Activated CD4-positive, alpha-beta memory T cell treated with anti-CD3 and anti-CD28 coated beads for 36 hours (primary cell): ENCODE data around the gene PDGFD. TPM values are rescaled to one million over a fixed set of nuclear protein-coding genes. Genes with fewer than 3 reads are reported as not detected.

Source experiments
- CTCF ChIA-PET: fragments of 350-600 bp; sonication (Branson Sonifier 250); formaldehyde crosslinking; loops from one replicate; lab custom pipeline; 2021; ENCODE audit warnings: antibody characterized with exemption, inconsistent platforms; lab: Charles Lee
- POLR2A ChIA-PET: fragments of 350-600 bp; sonication (Branson Sonifier 250); formaldehyde crosslinking; loops from one replicate; lab custom pipeline; 2021; ENCODE audit warnings: antibody characterized with exemption; lab: Charles Lee
- DNase-seq: peaks from one replicate; pipeline ENCODE4 v3.0.0-alpha.2; 2020
- H3K27ac Mint-ChIP-seq: one replicate; pipeline ENCODE4 v1.8.0; 2021; ENCODE audit warnings: mixed read lengths
- H3K27me3 Mint-ChIP-seq: one replicate; pipeline ENCODE4 v1.8.0; 2021; ENCODE audit warnings: mixed read lengths
- H3K36me3 Mint-ChIP-seq: one replicate; pipeline ENCODE4 v1.8.0; 2021; ENCODE audit warnings: mixed read lengths
- H3K4me1 Mint-ChIP-seq: one replicate; pipeline ENCODE4 v1.8.0; 2021; ENCODE audit warnings: low read depth, mixed read lengths
- H3K4me3 Mint-ChIP-seq: one replicate; pipeline ENCODE4 v1.8.0; 2021; ENCODE audit warnings: mild to moderate bottlenecking, mixed read lengths
- H3K9me3 Mint-ChIP-seq: one replicate; pipeline ENCODE4 v1.8.0; 2021; ENCODE audit warnings: mixed read lengths
- intact Hi-C: fragments of 100-400 bp; cut with micrococcal nuclease; formaldehyde crosslinking; loops from one replicate; pipeline ENCODE4 v1.15.1; 2023
- total RNA-seq, 2 experiments: library from RNA; stranded (reverse); gene quantifications; one replicate each; pipeline ENCODE4 v1.2.3, GENCODE V29; 2021

PDGFD gene
- total RNA-seq, 2 experiments from 2014 or later = not detected

DNA sequence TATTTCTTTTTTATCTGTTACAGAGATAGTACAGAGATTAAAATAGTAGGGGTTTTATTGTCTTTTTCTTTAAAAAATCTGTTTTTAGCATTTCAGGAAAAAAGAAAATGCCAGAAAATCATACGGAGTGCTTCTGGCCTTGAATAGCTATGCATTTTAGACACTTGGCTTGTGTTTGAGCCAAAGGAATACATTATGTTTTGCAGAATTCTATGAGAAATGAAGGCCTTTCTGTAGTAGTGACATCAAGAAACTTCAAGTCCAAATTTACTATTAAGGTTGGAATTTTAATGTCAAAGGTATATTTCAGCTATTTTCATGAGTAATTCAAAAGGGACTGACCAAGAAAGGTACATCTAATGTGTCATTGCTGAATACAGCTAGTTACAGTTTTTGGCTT, 183.8 kb downstream of the PDGFD start:
- Mint-ChIP-seq H3K36me3 (no peaks in the 10 kb centered on the region), H3K9me3 (no peaks in the 10 kb centered on the region), H3K4me1 (no peaks in the 10 kb centered on the region), H3K27ac (no peak overlapping the region), H3K4me3 (no peak overlapping the region), H3K27me3 (no peaks in the 10 kb centered on the region)
- no peak for DNase-seq
- POLR2A ChIA-PET = no interaction called here
- intact Hi-C loops = no loop called here
- CTCF ChIA-PET = no interaction called here

DNA sequence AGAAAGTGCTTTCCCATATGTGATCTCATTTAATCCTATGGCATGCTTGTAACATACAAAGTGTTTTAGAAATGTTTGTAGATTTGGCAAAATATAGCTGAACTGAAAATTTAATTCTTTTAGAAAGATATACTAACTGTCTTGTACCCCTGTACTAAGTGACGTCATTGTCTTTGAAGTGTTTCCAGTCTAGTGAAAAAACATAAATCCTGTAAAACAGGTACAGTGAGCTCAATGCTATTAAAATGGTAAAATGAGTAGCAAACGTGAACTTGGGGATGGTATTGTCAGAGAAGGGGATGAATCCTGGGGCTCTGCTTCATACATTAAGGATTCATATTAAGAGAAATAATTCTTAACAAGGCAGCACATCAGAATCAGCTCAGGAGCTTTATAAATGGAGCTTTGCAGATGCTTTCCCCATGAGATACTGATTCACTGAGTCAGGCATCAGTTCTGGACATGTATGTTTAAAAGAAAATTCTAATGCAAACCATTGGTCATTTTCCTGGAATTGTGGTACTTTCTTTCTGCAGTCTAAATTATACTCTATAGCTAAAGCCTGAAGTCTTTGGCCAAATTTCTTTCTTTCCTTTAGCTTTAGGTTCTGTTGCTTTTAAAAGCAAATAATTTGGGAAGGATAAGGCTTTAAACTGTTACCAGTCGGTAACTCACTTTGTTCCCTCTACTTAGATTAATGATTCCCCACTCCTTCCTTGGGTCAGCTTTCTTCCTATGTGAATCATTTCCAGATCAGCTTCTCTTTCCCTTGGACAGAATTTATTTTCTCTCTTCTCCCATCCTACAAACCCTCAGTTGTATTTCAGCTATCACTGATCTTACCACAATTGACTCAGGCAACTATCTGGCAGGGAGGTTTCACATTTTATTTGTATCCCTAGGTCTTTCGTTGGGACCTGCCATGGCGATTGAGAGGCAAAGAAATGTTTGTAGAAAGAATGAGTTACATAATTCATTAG, 185.0 kb downstream of the PDGFD start:
- no peak overlapping the region for H3K27ac Mint-ChIP-seq
- H3K27me3 Mint-ChIP-seq = no peaks in the 10 kb centered on the region
- no peaks in the 10 kb centered on the region for H3K36me3 Mint-ChIP-seq
- no peaks in the 10 kb centered on the region for H3K4me1 Mint-ChIP-seq
- ChIA-PET POLR2A (interaction anchor here (0.6 kb wide), 1 partner anchor 669 kb away, joined by 4 read pairs; no protein-coding TSS in a partner anchor), CTCF (no interaction called here)
- no peak for DNase-seq
- no peaks in the 10 kb centered on the region for H3K9me3 Mint-ChIP-seq
- intact Hi-C loops = no loop called here
- H3K4me3 Mint-ChIP-seq = no peak overlapping the region

DNA sequence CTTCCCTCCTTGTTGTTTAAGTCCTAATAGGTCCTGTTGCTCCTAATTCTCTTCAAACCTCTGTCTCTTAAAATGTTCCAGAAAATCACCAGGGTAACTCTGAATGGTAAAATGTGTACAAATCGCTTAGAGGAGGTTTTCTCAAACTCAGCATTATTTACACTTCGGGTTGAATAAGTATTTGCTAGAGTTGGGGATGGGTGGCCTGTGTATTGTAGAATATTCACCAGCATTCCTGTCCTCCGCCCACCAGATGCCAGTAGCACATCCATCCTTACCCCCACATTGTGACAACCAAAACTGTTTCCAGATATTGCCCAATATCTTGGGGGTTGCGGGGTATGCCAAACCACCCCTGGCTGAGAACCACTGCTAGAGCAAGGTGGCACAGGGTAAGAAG, 191.9 kb downstream of the PDGFD start:
- DNase-seq = no peak
- H3K4me1 Mint-ChIP-seq = no peaks in the 10 kb centered on the region
- no peak overlapping the region for H3K27ac Mint-ChIP-seq
- ChIA-PET POLR2A (no interaction called here), CTCF (no interaction called here)
- no peaks in the 10 kb centered on the region for H3K27me3 Mint-ChIP-seq
- no peaks in the 10 kb centered on the region for H3K36me3 Mint-ChIP-seq
- H3K9me3 Mint-ChIP-seq = no peaks in the 10 kb centered on the region
- no peak overlapping the region for H3K4me3 Mint-ChIP-seq
- intact Hi-C loops = no loop called here

GRCh38 chr11:103970701-103971249, 193.2 kb downstream of the PDGFD start:
- H3K27me3 Mint-ChIP-seq = no peaks in the 10 kb centered on the region
- H3K4me1 Mint-ChIP-seq = no peaks in the 10 kb centered on the region
- intact Hi-C loops = no loop called here
- H3K27ac Mint-ChIP-seq = no peak overlapping the region
- no peaks in the 10 kb centered on the region for H3K36me3 Mint-ChIP-seq
- H3K4me3 Mint-ChIP-seq = no peak overlapping the region
- no peaks in the 10 kb centered on the region for H3K9me3 Mint-ChIP-seq
- CTCF ChIA-PET = no interaction called here
- no peak for DNase-seq
- POLR2A ChIA-PET = no interaction called here

- intact Hi-C loops = no loop called here
- Mint-ChIP-seq H3K4me3 (no peak overlapping the region), H3K27me3 (no peaks in the 10 kb centered on the region), H3K27ac (no peak overlapping the region), H3K4me1 (no peaks in the 10 kb centered on the region), H3K9me3 (no peaks in the 10 kb centered on the region), H3K36me3 (no peaks in the 10 kb centered on the region)
- no peak for DNase-seq
- POLR2A ChIA-PET = no interaction called here
- CTCF ChIA-PET = no interaction called here
Measured at GRCh38 chr11:103968685-103969084, 195.3 kb downstream of the PDGFD start.

DNA sequence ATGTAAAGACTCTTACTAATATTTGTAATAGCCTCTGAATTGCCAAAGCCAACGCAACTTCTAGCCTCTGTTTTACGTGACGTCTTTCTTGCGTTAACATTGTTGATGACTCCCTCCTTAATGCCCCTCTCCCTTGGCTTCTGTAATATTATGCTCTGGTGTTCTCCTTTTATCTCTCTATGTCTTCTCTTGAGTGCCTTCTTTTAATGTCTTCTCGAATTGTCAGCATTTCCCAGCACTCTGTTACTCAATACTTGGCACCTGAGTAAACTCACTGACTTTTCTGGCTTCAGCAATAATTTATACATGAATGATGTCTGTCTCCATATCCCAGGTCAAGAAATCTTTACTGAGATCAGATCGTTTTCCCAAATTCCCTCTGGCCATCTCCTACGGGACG, 196.0 kb downstream of the PDGFD start:
- no peaks in the 10 kb centered on the region for H3K4me1 Mint-ChIP-seq
- no peaks in the 10 kb centered on the region for H3K9me3 Mint-ChIP-seq
- CTCF ChIA-PET = interaction anchor here (0.6 kb wide), 1 partner anchor 566 kb away, joined by 3 read pairs; no protein-coding TSS in a partner anchor
- no peak overlapping the region for H3K27ac Mint-ChIP-seq
- H3K36me3 Mint-ChIP-seq = no peaks in the 10 kb centered on the region
- no peak for DNase-seq
- no peaks in the 10 kb centered on the region for H3K27me3 Mint-ChIP-seq
- POLR2A ChIA-PET = no interaction called here
- H3K4me3 Mint-ChIP-seq = no peak overlapping the region
- intact Hi-C loops = no loop called here

DNA sequence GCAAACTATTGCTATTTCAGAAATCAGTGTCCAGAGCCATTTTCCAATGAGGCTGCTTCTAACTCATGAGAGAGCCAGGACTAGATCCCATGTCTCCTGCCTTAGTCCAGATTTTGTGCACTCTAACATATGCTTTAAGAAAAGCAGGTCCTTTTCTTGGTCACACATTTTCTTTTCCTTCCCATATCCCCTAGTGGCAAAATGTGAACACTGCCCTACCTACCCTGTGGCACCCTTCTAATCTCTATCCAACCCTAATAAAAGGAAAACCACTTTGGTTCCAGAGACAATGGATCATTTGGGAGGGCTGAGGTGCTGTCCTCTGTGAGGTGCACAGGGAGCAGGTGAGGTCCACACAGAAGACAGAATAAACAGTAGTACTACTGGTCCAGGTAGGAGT, 199.6 kb downstream of the PDGFD start:
- H3K4me1 Mint-ChIP-seq = no peaks in the 10 kb centered on the region
- DNase-seq = no peak
- no peak overlapping the region for H3K27ac Mint-ChIP-seq
- intact Hi-C loops = no loop called here
- ChIA-PET CTCF (no interaction called here), POLR2A (interaction anchor here (0.6 kb wide), 1 partner anchor 938 kb away, joined by 3 read pairs; no protein-coding TSS in a partner anchor)
- H3K9me3 Mint-ChIP-seq = no peaks in the 10 kb centered on the region
- no peaks in the 10 kb centered on the region for H3K36me3 Mint-ChIP-seq
- no peak overlapping the region for H3K4me3 Mint-ChIP-seq
- H3K27me3 Mint-ChIP-seq = no peaks in the 10 kb centered on the region

- ChIA-PET POLR2A (no interaction called here), CTCF (no interaction called here)
- intact Hi-C loops = no loop called here
- Mint-ChIP-seq H3K4me3 (no peak overlapping the region), H3K36me3 (no peaks in the 10 kb centered on the region), H3K9me3 (no peaks in the 10 kb centered on the region), H3K4me1 (no peaks in the 10 kb centered on the region), H3K27me3 (no peaks in the 10 kb centered on the region), H3K27ac (no peak overlapping the region)
- no peak for DNase-seq
Measured at GRCh38 chr11:103963648-103964047, 200.3 kb downstream of the PDGFD start.

DNA sequence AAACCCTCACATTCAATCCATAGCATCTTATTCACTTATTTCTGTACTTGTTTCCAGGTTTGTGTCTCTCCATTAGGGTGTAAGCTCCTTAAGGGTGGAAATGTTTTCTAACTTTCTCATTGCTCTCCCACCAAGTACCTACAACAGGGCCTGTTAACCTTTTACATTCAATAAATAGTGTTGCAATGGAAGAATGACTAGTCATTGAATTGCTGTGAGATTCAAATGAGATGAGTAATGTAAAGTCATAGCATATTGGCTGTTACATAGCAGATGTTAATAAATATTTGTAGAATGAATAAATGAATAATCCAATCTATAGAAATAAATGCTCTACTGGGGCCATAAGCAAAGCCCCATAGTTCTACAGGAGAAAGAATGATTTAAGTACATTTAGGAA, 202.9 kb downstream of the PDGFD start:
- ChIA-PET CTCF (no interaction called here), POLR2A (no interaction called here)
- Mint-ChIP-seq H3K4me1 (no peaks in the 10 kb centered on the region), H3K4me3 (no peak overlapping the region), H3K27me3 (no peaks in the 10 kb centered on the region), H3K27ac (no peak overlapping the region), H3K36me3 (no peaks in the 10 kb centered on the region), H3K9me3 (no peaks in the 10 kb centered on the region)
- intact Hi-C loops = no loop called here
- DNase-seq = no peak

- H3K27me3 Mint-ChIP-seq = no peaks in the 10 kb centered on the region
- DNase-seq = no peak
- ChIA-PET CTCF (no interaction called here), POLR2A (no interaction called here)
- intact Hi-C loops = no loop called here
- no peak overlapping the region for H3K27ac Mint-ChIP-seq
- H3K9me3 Mint-ChIP-seq = no peaks in the 10 kb centered on the region
- no peak overlapping the region for H3K4me3 Mint-ChIP-seq
- no peaks in the 10 kb centered on the region for H3K36me3 Mint-ChIP-seq
- H3K4me1 Mint-ChIP-seq = no peaks in the 10 kb centered on the region
Measured at GRCh38 chr11:103960108-103960507, 203.8 kb downstream of the PDGFD start.

DNA sequence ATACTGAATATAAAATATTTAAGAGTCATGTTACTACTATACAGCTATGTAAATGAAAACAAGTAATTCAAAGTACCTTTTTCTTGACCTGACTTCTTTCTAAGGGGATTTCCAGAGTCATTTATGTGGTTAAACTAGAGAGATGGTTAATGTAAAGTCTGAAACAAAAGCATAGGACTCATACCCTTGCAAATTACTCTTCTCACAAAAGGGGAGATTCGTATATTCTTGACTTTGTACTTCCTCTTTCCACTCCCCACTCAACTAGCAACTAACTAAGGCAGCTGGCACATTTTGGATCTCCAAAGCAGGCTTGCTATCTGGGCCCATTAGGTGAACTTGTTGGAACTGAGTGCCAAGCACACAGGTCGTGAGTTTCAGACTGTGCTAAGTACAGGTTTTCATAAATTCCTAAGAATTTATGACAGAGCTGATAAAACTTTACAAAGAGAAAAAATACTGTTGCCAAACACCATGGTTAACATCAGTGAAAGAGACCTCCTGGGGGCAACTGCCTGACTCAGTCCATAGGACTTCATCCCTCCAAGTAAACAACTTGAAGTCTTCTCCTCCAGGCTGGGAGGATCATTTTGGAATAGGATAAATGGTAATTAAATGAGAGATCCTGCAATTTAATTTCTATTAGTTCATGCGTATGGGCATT, 204.5 kb downstream of the PDGFD start:
- Mint-ChIP-seq H3K27ac (no peak overlapping the region), H3K4me3 (no peak overlapping the region), H3K36me3 (no peaks in the 10 kb centered on the region), H3K4me1 (no peaks in the 10 kb centered on the region), H3K9me3 (no peaks in the 10 kb centered on the region), H3K27me3 (no peaks in the 10 kb centered on the region)
- CTCF ChIA-PET = no interaction called here
- intact Hi-C loops = no loop called here
- POLR2A ChIA-PET = no interaction called here
- DNase-seq = no peak

DNA sequence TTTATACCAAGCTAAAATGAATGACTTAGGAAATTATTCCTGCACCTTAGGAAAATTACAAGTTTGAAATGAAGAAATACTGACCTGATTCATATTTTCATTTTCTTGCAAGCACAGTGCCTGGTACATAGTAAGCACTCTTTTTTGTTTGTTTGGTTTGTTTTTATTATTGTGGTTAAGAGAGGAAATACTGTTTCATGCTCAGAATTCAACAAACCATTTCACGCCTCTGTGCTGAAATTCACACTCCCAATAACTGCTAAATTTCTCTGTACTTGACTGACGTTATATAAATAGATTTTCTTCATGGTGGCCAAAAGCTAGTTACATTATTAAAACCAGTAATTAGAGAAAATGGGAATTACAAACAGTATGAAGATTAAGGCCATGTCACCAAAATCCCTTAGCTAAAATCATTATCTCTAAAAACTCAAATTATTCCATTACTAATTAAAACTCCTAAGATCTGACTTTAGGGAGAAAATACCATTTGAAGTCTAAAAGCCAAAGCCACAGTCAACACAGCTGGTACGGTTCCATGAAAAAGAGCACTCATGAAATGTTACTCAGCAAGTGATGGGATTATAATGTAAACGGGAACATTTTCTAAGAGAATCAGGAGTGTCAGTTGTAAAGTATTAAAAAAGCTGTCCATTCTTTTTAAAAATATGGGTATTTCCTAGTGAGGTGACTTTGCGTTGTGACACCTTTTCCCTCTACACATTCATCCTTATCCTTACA, 205.3 kb downstream of the PDGFD start:
- Mint-ChIP-seq H3K36me3 (no peaks in the 10 kb centered on the region), H3K4me3 (no peak overlapping the region), H3K27me3 (no peaks in the 10 kb centered on the region), H3K9me3 (no peaks in the 10 kb centered on the region), H3K27ac (no peak overlapping the region), H3K4me1 (no peaks in the 10 kb centered on the region)
- POLR2A ChIA-PET = no interaction called here
- CTCF ChIA-PET = no interaction called here
- DNase-seq = no peak
- intact Hi-C loops = no loop called here
